ENCODE measurements around the gene LAPTM4A.
"Not testable (repeated sequence)": the region's sequence is repeated elsewhere in the genome, so short reads cannot be mapped to it uniquely, and the experiment has no call there.

LAPTM4A gene

DNA sequence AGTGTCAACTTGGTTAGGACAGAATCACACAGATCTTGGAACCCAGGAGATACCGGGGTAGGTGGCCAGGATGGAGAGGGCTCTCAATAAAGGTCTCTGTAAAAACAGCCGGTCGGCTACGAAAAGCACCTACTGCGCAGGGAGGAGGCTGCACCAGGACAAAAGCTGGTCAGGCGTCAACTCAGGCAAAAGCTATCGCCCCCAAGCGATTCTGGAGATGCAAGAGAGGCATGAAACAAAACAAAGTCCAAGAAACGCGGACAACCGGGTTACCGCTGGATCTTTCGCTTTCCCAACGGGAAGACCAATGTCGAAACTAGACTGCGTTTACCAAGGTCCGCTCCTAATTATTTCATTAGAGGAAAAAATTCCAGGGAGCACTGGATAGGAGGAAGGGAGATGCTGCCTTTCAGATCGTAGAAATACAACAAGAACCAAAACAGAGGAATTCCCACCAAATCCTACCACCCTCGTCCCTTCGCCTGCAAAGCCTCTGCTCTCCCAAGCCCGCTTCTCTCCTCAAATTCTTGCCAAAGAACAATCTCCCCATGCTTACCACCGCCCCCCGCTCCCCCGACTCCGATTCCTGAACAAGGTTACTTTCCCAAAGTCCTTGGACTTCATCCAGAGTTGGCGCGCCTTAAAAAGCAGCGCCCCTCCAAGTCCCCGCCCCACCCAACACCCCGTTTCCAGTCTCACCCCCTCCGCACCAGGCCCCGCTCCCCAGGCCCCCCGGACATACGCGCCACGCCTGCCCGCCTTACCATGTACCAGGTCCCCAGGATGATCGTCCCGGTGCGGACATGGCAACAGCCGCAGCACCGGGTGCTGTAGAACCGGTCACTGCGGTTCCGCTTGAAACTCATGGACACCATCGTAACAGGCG, 539 bp downstream of the LAPTM4A start:
- DNase-seq (ENCODE audit: low read depth): no peak

DNA sequence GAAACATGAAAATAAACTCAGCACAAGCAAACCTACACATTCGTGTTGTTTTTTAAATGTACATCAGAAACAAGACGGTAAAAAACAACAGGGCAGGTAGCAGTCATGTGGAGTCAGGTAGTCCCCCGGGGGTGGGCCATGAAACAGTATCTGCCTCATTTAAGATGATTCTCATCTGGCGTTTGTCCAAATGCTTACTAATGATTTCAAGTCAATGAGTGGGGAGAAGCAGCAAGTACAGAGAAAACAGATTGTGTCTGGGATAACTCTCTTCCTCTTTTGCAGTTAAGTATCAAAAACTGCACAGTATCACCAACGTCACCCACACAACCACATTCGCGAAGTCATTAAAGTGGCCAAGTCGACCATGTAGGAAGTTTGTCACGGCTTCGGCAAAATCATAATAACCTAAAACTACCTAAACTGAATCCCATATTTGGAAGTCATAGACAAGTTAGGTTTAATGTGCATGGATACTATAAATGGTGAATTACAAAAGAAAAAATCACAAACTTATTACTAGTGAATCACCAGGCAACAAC, 1.3 kb downstream of the LAPTM4A start:
- no peak for DNase-seq (ENCODE audit: low read depth)

DNA sequence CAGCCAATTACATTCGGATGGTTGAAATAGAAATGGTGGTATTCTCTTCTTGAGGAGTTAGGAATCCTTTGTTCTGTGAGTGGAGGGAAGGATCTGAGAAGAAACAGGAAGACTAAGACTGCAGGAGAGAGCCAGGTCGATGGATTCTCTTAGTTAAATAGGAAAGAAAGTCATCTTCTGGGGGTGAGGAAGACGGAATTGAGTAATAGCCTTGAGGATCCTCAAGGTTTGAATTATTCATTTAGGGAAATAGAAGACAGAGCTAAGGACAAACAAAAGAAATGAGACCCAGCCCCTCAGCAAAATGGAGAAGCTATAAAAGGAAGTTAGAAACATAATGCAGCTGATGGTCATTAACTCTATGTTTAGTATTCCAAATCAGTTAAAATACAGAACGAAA, 1.8 kb downstream of the LAPTM4A start:
- DNase-seq (ENCODE audit: low read depth): no peak

DNA sequence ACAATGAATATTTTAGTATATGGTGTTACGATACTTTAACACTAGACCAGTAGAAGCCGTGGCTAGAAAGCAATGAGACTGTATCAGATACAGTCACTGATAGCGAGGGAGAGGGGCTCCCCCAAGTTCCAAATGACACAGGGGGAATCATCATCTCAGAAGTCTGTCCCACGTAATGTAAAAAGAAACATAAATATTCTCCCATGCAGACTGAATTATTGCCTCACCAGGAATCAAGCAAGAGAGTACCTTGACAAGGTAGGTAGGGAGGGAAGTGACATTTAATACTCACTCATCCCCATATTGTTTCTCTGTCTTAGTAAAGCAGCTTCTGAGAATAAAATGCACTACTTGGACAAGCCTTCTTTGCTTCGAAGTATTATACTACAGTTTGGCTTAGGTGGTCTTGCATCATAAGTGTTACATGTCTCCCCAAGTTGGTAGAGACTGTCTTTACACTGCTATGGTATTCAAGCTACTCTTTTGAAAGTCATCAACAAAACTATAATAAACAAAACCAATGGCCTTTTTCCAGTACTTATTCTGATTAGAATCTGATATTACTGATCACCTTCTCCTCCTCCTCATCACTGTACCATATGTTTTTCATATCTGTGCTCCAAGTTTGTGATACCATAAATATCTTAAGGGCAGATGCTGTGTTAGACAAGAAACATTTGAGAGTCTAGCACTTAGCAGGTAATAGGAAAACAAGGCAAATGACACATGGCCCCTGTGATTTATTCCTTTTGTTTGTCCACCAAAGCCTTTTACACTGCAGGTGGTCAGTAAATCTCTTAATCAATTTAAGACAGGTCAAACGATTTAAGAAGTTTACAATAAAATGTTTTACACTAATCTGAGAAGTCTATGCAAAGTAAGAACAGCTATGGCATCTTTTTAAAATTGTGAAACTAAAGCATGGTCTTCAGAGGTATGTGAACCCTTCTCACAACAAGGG, 2.7 kb downstream of the LAPTM4A start:
- DNase-seq (ENCODE audit: low read depth): no peak

DNA sequence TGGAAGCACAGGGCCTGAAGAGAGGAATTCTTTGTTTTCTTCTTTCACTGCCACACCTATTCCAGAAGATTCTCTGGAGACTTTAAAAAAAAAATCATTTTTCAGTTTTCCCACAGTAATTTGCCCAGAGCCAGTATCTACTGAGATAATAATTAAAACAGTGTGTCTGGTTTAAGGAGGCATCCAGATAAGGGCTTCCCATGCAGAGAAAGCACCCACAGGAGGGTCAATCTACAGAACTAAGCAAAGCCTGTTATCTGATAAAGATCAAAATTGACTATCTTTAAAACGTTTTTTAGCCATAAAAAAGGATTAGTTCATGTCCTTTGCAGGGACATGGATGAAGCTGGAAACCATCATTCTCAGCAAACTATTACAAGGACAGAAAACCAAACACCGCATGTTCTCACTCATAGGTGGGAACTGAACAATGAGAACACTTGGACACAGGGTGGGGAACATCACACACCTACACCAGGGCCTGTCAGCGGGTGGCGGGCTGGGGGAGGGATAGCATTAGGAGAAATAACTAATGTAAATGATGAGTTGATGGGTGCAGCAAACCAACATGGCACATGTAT, 5.6 kb downstream of the LAPTM4A start:
- DNase-seq (ENCODE audit: low read depth): not testable (repeated sequence)

DNA sequence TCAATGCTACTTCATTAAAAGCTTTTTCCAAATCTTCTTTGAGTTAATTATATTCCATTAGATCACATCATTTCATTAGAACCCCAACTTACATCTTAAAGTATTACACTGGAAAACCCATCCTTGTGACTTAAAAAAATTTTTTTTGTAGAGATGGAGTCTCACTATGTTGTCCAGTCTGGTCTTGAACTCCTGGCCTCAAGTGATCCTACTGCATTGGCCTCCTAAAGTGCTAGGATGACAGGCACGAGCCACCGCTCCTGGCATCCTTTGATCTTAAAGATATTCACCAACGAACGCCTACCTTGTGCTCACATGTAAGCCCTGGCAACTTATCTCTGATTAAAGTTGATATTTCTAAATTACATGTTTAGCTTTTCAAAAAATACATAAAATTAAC, 6.7 kb downstream of the LAPTM4A start:
- DNase-seq (ENCODE audit: low read depth): no peak

DNA sequence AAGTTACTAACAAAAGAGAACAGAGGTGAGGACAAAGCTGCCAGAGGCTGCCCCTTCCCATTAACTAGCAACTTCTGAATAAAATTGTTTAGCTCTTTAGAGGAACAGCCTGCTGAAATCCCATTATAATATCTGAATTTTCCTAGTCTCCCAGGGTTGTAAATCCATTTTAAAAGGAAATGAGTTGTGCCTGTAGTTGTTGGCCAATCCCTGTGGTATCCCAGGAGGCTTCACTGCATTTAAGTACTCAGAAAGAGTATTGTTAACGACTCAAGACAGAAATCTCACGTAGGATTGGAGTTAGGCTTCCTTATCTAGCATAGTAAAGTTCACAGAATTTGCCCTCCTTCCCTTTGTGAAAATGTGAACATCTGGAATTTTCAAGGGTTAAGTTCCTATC, 8.9 kb downstream of the LAPTM4A start:
- DNase-seq (ENCODE audit: low read depth): no peak

DNA sequence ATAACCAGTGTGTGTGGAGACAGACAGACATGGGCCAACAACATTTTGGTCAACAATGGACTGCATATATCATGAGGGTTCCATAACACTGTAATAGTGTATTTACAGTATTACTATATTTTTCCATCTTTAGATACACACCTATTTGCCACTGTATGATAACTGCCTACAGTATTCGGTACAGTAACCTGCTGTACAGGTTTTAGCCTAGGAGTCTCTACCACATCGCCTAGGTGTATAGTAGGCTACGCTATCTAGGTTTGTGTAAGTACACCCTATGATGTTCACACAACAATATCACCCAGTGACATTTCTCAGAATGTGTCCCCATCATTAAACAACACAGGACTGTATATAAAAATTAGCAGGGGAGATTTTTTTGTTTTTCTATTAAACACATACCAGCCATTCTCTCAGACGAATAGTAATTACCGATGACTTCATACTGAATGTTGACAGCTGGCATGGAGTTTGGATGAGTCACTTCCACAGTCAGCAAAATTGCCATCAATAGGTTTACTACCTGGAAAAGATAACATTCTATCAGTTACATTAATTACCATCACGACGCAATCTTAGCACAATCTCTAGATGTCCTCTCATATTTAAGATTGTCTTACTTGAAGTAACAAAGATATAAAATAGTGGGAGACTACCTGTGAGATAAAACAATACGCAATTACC, 10.8 kb downstream of the LAPTM4A start:
- no peak for DNase-seq (ENCODE audit: low read depth)

DNA sequence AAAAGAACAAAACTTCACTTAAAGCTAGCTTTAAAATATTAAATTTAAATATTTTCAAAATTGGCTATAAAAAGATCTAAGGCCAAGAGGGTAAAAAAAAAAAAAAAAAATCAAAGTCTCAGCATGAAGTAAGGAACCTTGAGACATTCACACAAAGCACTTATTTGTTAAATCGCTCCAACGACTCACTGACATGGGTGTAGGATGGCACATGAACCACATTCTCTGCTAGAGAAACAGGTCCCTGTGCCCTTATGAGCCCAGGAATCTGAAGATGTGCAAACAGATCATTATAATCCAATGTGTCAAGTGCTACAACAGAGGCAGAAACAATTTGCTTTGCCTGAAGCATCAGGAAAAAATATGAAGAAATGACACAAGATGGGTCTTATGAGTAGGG, 13.8 kb downstream of the LAPTM4A start:
- no peak for DNase-seq (ENCODE audit: low read depth)

DNA sequence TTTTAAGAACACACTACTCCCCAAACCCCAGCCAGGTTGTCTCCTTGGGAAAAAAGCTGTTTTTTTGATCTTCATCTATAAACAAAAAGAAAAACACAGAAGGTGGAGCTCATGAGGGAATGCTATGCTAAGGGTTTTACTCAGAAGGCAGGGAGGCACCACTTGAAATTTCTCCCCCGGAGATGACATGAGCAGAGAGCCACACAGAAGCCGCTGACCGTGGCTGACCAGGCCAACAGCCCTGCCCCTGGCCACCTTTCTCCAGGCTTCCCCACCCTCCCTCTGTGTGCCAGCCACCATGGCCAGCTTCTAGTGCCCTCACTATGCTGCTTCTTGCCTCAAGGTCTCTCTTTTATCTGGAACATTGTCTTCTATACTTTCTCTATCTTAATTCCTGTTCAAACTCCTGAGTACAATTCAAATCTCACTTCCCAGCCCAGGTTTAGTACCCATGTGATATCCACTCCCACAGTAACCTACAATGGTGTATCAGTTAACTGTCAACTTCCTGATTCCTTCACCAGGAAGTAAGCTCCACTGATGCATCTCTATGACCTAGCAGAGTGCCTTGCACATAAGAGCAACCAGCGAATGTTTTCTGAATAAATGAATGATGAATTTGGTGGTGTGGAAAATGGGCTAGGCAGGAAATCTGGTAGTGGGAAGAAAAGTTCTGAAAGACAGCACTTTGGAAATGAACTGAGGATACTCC, 15.3 kb downstream of the LAPTM4A start:
- DNase-seq (ENCODE audit: low read depth): no peak

DNA sequence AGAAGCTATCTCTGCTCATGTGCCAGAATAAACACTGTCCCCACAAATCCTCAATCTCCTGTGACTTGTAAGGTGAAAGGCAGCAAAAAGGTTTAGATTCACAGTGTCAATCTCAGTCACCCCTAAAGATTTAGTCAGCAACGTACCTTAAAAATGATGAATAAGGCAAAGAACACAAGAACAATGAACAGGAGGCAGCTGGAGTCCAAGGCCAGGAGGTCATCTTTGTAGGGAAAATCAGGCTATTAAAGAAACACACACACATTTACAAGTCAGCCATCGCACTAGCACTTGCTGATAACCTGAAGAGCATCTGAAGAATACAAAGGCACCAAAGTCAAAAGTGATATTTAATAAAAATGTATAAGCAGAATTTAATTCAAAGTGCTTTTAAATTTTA, 16.6 kb downstream of the LAPTM4A start:
- DNase-seq (ENCODE audit: low read depth): no peak

DNA sequence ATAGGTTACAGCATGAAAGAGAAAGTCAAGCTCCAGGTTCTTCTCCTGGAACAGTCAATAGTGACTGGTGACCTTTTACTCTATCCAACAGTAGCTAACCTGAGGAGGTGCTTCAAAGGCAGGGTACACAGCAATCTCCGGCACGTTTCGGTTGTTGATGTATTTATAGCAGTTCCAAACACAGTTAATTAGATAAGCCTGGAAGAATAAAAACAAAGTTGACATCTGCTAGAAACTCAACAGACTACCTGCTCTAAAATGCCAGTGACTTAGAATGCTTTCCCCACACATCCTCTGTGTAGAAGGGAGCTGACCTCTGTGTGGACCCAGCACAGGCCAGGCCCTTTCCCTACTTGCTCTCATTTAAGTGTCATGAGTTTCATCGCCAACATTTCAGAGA, 17.2 kb downstream of the LAPTM4A start:
- DNase-seq (ENCODE audit: low read depth): no peak

DNA sequence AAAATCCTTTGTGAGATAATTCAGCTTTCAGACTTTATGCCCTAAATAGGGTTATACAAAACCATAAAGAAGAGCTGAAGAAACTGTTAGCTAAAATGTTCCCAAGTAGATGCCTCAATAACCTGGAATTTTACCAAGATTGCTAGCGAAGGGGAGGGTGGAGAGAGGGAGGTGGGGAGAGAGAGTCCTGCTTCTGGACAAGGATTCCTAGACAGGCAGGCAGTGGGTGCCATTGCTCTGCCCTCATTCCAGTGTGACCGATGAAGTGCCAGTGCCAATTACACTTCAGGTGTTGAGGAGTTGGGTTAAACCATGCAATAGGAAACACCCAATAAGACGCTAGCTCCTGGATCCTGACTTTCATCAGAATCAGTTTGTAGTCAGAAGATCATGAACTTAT, 18.1 kb downstream of the LAPTM4A start:
- DNase-seq (ENCODE audit: low read depth): no peak

DNA sequence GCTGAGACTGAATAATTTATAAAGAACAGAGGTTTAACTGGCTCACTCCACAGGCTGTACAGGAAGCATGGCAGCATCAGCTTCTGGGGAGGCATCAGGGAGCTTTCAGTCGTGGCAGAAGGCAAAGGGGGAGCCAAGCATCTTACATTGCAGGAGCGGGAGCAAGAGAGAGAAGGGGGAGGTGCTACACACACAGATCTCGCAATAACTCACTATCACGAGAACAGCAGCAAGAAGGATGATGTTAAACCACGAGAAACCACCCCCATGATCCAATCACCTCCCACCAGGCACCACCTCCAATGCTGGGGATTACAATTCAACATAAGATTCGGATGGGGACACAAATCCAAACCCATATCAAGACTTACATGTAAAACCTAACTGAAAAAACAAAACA, 21.2 kb downstream of the LAPTM4A start:
- DNase-seq (ENCODE audit: low read depth): no peak

DNA sequence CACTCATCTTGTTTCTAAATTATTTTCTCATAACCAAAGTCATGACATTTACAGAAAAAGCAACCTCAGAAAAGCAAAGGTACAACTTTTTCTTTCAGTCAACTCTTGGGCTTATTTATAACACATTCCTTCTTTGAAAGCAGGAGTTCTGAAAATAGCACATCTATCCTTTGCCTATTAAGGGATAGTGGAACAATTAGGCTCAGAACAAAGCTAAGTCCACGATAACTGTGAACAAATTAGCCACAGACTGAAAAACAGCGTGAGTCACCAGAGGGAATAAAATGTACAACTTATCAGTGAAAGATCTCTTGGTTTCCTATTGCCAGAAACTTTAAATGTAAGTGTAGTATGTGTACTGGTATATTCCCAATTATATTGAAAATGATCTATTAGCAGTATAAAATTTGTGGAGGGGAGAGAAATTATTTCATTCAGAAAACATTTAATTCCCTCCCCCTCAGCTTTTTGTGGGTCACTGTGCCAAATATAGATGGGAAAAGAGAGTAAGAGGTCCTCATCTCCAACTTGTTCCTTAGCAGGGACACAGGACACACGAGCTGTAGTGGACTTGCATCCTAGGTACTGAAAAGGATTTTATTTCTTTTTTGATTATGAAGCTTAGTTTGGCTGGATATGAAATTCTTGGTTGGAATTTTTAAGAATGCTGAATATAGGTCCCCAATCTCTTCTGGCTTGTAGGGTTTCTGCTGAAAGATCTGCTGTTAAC, 23.6 kb downstream of the LAPTM4A start:
- DNase-seq (ENCODE audit: low read depth): no peak

DNA sequence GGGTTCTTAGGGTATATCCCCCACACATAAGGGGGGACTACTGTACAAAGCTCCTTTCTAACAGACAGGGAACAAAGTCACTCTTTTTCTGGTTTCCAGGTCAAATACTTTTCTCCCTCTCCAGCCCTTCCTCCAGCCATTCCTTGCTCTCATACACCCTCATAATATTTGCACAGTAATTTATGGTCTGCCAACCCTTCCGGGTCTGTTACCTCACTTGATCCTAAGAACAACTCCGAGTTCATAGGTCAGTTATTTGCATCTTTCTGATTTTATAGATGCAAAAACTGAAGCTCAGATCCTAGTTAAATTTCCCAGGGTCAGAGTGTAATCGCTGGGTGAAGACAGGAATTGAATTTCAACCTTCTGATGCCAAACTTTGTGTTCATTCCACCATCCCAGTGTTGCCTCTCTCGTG, 24.2 kb downstream of the LAPTM4A start:
- DNase-seq (ENCODE audit: low read depth): no peak

DNA sequence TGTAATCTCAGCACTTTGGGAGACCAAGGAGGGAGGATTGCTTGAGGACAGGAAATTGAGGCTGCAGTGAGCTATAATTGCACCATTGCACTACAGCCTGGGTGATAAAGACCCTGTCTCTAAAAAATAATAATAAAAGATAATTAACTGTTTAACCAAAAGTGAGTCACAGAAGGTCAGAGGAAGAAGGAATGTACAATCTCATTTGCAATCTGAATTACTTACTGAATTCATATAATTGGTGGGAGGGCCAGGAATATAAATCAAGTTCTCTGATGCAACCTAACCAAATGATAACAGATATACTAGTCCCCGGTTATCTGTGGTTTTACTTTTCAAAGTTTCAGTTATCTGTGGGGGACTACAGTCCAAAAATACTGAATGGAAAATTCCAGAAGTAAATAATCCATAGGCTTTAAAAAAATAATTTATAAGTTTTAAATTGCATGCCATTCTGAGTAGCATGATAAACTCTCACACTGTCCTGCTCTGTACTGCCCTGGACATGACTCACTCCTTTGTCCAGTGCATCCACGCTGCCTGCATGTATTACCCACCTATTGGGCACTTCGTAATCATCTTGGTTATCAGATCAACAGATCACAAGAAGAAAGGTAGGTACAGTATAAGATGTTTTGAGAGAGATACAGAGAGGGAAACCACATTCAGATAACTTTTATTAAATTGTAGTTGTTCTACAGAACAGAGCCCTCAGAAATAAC, 26.2 kb downstream of the LAPTM4A start:
- DNase-seq (ENCODE audit: low read depth): no peak

DNA sequence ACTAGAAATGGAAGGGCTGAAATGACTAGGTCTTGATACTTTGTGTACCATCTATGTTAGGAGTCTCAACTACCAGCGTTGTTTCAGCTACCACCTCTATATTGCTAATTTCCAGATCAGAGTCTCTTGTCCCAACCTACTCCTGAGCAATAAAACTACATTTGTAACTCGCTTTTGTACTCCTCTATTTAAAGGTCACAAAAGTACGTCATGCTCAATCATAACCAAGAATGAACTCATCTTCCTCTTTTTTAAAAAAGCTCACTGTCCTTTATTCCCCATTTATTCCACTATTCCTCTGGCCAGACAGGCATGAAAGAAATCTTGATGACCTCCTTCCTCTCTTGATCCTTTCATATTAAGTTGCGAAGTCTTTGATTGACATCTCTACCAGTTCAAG, 27.7 kb downstream of the LAPTM4A start:
- no peak for DNase-seq (ENCODE audit: low read depth)

DNA sequence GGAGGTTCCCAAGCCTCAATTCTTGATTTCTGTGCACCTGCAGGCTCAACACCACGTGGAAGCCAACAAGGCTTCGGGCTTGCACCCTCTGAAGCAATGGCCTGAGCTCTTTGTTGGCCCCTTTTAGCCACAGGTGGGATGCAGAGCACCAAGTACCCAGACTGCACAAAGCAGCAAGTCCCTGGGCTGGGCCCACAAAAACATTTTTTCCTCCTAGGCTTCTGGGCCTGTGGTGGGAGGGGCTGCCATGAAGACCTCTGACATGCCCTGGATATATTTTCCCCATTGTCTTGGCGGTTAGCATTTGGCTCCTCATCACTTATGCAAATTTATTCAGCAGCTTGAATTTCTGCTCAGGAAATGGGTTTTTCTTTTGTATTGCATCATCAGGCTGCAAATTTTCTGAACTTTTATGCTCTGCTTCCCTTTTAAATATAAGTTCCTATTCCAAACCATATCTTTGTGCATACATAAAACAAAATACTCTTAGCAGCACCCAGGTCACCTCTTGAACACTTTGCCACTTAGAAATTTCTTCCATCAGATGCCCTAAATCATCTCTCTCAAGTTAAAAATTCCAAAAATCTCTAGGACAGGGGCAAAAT, 29.9 kb downstream of the LAPTM4A start:
- no peak for DNase-seq (ENCODE audit: low read depth)

Measured in non-pigmented ciliary epithelial cell (primary cell).